Hepatocyte (in vitro differentiated cells): ENCODE measurements around the gene ULK4. TPM values are rescaled to one million over a fixed set of nuclear protein-coding genes. Genes with fewer than 3 reads are reported as not detected.
A peak's percentile ranks its signal among the peaks of the same experiment; 100 is the strongest.

Source experiments
- DNase-seq: peaks from one replicate; pipeline ENCODE4 v3.0.0-alpha.2; 2016; ENCODE audit warnings: low spot score
- H2AFZ ChIP-seq: fragments of 200-600 bp; sonication (generic); 2 replicates; pipeline ENCODE4 v1.6.0; 2016; ENCODE audit warnings: antibody characterized with exemption, mild to moderate bottlenecking
- H3K27ac ChIP-seq: fragments of 200-600 bp; sonication (generic); 2 replicates; pipeline ENCODE4 v1.5.1; 2016; ENCODE audit warnings: mild to moderate bottlenecking
- H3K27me3 ChIP-seq: fragments of 200-600 bp; sonication (generic); 2 replicates; pipeline ENCODE4 v1.6.1; 2016
- H3K36me3 ChIP-seq: fragments of 200-600 bp; sonication (generic); replicated peaks from 2 replicates; pipeline ENCODE4 v1.5.1; 2016; ENCODE audit warnings: low read depth; ENCODE audit not compliant: insufficient read depth
- H3K4me1 ChIP-seq: fragments of 200-600 bp; sonication (generic); 2 replicates; pipeline ENCODE4 v1.5.1; 2016; ENCODE audit warnings: mild to moderate bottlenecking, moderate library complexity; ENCODE audit not compliant: insufficient read depth
- H3K4me2 ChIP-seq: fragments of 200-600 bp; sonication (generic); 2 replicates; pipeline ENCODE4 v1.6.0; 2016
- H3K4me3 ChIP-seq: fragments of 200-600 bp; sonication (generic); 2 replicates; pipeline ENCODE4 v1.5.1; 2016; ENCODE audit warnings: mild to moderate bottlenecking
- H3K79me2 ChIP-seq: fragments of 200-600 bp; sonication (generic); 2 replicates; pipeline ENCODE4 v1.6.0; 2017; ENCODE audit warnings: mild to moderate bottlenecking
- H3K9me2 ChIP-seq: fragments of 200-600 bp; sonication (generic); replicated peaks from 2 replicates; pipeline ENCODE4 v1.6.0; 2017; ENCODE audit warnings: mild to moderate bottlenecking; ENCODE audit not compliant: insufficient read depth
- H3K9me3 ChIP-seq: fragments of 200-600 bp; sonication (generic); 2 replicates; pipeline ENCODE4 v1.5.1; 2016; ENCODE audit warnings: low read depth, mild to moderate bottlenecking
- H4K20me1 ChIP-seq: fragments of 200-600 bp; sonication (generic); 2 replicates; pipeline ENCODE4 v1.6.0; 2016; ENCODE audit warnings: mild to moderate bottlenecking; ENCODE audit not compliant: insufficient read depth, poor library complexity, severe bottlenecking
- EZH2 ChIP-seq: fragments of 200-600 bp; sonication (generic); IDR thresholded peaks from 2 replicates; pipeline ENCODE4 v1.6.1; 2016; ENCODE audit warnings: antibody characterized with exemption, mild to moderate bottlenecking, borderline replicate concordance
- EZH2phosphoT487 ChIP-seq: fragments of 200-600 bp; sonication (generic); IDR thresholded peaks from one replicate; pipeline ENCODE4 v1.6.1; 2018; ENCODE audit warnings: antibody characterized with exemption, mild to moderate bottlenecking, low read depth, moderate library complexity; ENCODE audit not compliant: unreplicated experiment, severe bottlenecking
- WGBS: methylation state at CpG from one replicate; pipeline ENCODE4 v1.1.6; 2016; ENCODE audit warnings: low lambda C conversion rate; ENCODE audit errors: missing lambda C conversion rate; 5-methylcytosine and 5-hydroxymethylcytosine counted together
- polyA plus RNA-seq: library from polyadenylated mRNA; unstranded; fragments of >200 nt; fragmentation: Nextera tagmentation; extraction: Ambion mirVana; gene quantifications from 2 replicates; pipeline ENCODE4 v1.2.1, GENCODE V29; 2016
- total RNA-seq: library from RNA; depleted of rRNA; stranded (reverse); fragments of >200 nt; gene quantifications from 2 replicates; pipeline ENCODE4 v1.2.3, GENCODE V29; 2014
- TF ChIP-seq, protein P1 (sequence below): fragments of 200-600 bp; sonication (generic); IDR thresholded peaks from 2 replicates; pipeline ENCODE4 v1.5.1; 2016; ENCODE audit warnings: antibody characterized with exemption, mild to moderate bottlenecking; ENCODE audit not compliant: poor library complexity

The ULK4 gene
- total and polyA plus RNA-seq, 2 experiments from 2014 or later, result 3.8 to 9.1 TPM

DNA sequence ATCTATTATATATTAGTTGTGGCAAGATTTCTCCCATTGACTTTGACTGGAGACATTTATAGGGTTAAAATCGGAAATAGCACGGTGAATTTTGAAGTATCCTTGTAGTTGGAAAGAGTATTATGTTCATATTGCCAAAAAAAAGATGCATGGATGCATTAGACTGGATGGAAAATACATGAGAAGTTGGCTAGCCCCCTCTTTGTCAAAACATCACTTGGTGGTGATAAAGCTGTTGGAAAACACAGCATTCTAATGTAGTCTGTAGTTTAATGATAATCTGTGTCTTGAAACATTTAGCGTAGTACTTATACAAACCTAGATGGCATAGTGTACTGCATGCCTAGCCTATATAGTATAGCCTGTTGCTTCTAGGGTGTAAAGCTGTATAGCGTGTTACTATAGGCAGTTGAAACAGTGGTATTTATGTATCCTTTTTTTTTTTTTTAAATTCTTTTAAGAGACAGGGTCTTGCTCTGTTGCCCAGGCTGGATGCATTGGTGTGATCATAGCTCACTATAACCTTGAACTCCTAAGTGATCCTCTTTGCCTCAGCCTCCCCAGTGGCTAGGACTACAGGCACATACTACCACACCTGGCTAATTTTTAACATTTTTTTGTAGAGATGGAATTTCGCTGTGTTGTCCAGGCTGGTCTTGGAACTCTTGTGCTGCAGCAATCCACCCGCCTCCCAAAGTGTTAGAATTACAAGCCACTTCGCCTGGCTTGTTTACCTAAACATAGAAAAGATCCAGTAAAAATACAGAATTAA, 740.8 kb downstream of the ULK4 start:
- peak overlapping the region; percentile 29 for H3K4me2 ChIP-seq
- 84% methylated on average over 7 of the region's 7 CpGs for WGBS

DNA sequence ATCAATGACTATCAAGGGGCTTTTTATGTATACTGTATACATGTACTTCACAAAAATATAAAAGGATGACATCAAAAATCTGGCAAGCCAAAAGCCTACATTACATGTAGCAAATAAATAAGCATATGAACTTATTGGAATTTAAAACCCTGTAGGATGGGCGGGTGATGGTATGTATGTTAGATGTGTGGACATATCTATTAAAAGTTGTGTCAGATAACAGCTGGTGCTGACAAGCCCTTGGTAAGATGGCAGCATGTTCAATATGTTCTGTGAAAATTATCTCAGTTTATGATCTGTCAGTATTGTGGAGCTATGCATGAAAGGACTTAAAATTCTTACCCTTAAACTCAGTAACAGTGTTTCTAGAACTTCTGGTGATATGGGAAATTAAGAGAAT, 742.5 kb downstream of the ULK4 start:
- Histone ChIP-seq H2AFZ (no peak overlapping the region), H3K4me3 (no peak overlapping the region), H3K27me3 (no peaks in the 10 kb centered on the region), H3K27ac (no peak overlapping the region), H3K9me3 (no peaks in the 10 kb centered on the region), H4K20me1 (peaks cover 100% of the 10 kb centered on the region), H3K4me2 (no peak overlapping the region), H3K79me2 (peaks cover 100% of the 10 kb centered on the region), H3K9me2 (no peaks in the 10 kb centered on the region), H3K4me1 (peaks cover 42% of the 10 kb centered on the region), H3K36me3 (no peaks in the 10 kb centered on the region)
- TF ChIP-seq EZH2 (no peak), EZH2phosphoT487 (no peak)
- TF ChIP-seq, protein P1, sequence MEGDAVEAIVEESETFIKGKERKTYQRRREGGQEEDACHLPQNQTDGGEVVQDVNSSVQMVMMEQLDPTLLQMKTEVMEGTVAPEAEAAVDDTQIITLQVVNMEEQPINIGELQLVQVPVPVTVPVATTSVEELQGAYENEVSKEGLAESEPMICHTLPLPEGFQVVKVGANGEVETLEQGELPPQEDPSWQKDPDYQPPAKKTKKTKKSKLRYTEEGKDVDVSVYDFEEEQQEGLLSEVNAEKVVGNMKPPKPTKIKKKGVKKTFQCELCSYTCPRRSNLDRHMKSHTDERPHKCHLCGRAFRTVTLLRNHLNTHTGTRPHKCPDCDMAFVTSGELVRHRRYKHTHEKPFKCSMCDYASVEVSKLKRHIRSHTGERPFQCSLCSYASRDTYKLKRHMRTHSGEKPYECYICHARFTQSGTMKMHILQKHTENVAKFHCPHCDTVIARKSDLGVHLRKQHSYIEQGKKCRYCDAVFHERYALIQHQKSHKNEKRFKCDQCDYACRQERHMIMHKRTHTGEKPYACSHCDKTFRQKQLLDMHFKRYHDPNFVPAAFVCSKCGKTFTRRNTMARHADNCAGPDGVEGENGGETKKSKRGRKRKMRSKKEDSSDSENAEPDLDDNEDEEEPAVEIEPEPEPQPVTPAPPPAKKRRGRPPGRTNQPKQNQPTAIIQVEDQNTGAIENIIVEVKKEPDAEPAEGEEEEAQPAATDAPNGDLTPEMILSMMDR, result no peak
- no peak for DNase-seq
- 77% methylated on average over 1 of the region's 1 CpG for WGBS

More for the DNA sequence above, 740.8 kb downstream of the ULK4 start:
- no peaks in the 10 kb centered on the region for H3K9me3 ChIP-seq
- no peaks in the 10 kb centered on the region for H3K27me3 ChIP-seq
- DNase-seq, result no peak
- H3K9me2 ChIP-seq, result no peaks in the 10 kb centered on the region
- TF ChIP-seq EZH2phosphoT487 (no peak), EZH2 (no peak)
- TF ChIP-seq, protein P1, result no peak
- H3K79me2 ChIP-seq, result peaks cover 100% of the 10 kb centered on the region
- peaks cover 11% of the 10 kb centered on the region for H3K36me3 ChIP-seq
- peaks cover 35% of the 10 kb centered on the region for H3K4me1 ChIP-seq
- H2AFZ ChIP-seq, result no peak overlapping the region
- no peak overlapping the region for H3K27ac ChIP-seq
- H4K20me1 ChIP-seq, result peaks cover 97% of the 10 kb centered on the region
- H3K4me3 ChIP-seq, result no peak overlapping the region

DNA sequence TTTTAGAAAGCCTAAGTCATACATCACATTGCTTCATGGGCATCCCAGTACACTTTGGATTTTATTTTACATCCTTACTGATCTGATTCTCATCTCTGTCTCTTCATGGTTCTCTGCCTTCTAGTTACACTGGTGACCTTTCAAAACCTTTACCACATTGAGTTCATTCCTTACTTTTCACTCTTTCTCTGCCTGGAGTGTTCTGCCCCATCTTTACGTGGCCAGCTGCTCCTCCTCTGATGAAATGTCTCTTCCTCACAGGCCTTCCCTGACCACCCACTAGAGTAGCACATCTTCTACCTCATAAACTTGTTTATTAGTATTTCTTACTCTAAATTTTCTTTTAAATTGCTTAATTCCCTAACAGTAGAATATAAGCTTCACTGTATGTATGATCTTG, 744.9 kb downstream of the ULK4 start:
- Histone ChIP-seq H3K4me1 (peaks cover 49% of the 10 kb centered on the region), H3K4me2 (no peak overlapping the region), H2AFZ (no peak overlapping the region), H4K20me1 (peaks cover 100% of the 10 kb centered on the region), H3K27ac (no peak overlapping the region), H3K4me3 (no peak overlapping the region), H3K9me2 (no peaks in the 10 kb centered on the region), H3K79me2 (peaks cover 100% of the 10 kb centered on the region), H3K27me3 (no peaks in the 10 kb centered on the region), H3K36me3 (no peaks in the 10 kb centered on the region), H3K9me3 (no peaks in the 10 kb centered on the region)
- TF ChIP-seq EZH2, result no peak
- no peak for TF ChIP-seq EZH2phosphoT487
- TF ChIP-seq, protein P1, result no peak
- WGBS, result 50% methylated on average over 1 of the region's 1 CpG
- DNase-seq, result no peak

DNA sequence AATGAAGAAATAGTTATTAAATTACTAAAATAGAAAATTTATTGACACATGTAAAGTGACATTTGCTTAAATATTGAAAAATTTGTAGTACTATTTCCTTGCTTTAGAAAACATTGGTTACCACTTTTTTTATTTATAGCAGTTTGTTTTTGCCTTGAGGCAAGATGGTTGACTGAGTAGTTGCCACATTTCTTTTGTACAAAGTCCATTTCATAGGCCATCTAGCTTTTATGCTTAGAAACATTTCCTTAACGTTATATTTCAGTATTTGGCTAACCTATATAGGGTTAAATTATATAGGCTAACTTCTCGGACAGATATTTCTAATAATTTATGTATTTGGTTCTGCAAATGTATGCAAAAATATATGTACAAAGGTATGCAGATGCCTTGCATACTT, 745.5 kb downstream of the ULK4 start:
- Histone ChIP-seq H3K4me3 (no peak overlapping the region), H3K27ac (no peak overlapping the region), H4K20me1 (peaks cover 100% of the 10 kb centered on the region), H3K4me1 (peaks cover 43% of the 10 kb centered on the region), H3K9me3 (no peaks in the 10 kb centered on the region), H3K4me2 (no peak overlapping the region), H3K9me2 (no peaks in the 10 kb centered on the region), H2AFZ (no peak overlapping the region), H3K27me3 (no peaks in the 10 kb centered on the region), H3K79me2 (peaks cover 100% of the 10 kb centered on the region), H3K36me3 (no peaks in the 10 kb centered on the region)
- TF ChIP-seq EZH2 (no peak), EZH2phosphoT487 (no peak)
- TF ChIP-seq, protein P1, result no peak
- WGBS, result 70% methylated on average over 2 of the region's 2 CpGs
- no peak for DNase-seq
